H1 (cell line): ENCODE results near the gene HSPB1. TPM values are rescaled to one million over a fixed set of nuclear protein-coding genes. Genes with fewer than 3 reads are reported as not detected.
A peak's percentile ranks its signal among the peaks of the same experiment; 100 is the strongest.

ENCODE experiments used
- CTCF ChIA-PET: fragments of 300-600 bp; sonication (Branson Sonifier 250); formaldehyde crosslinking; loops from one replicate; lab custom pipeline; 2021; ENCODE audit not compliant: partially characterized antibody; lab: Charles Lee
- POLR2A ChIA-PET: fragments of 300-600 bp; sonication (Branson Sonifier 250); formaldehyde crosslinking; loops from one replicate; lab custom pipeline; 2021; ENCODE audit warnings: inconsistent platforms; ENCODE audit not compliant: partially characterized antibody; lab: Charles Lee
- DNase-seq, 2 experiments: peaks; one replicate each; pipeline versions ENCODE4 v3.0.0 to v3.0.0-alpha.2; 2010 to 2022; ENCODE audit warnings: low spot score in 2 of 2, low read depth in 1 of 2, mixed read lengths in 1 of 2
- FAIRE-seq: peaks from 2 replicates; lab custom pipeline; 2011; peaks lifted over from hg19 to GRCh38; lab: Jason Lieb, UNC
- H2AFZ ChIP-seq: 2 replicates; pipeline ENCODE4 v1.8.1; 2012; ENCODE audit warnings: low read length, inconsistent platforms
- H2AK5ac ChIP-seq: 2 replicates; pipeline ENCODE4 v1.6.1; 2013; ENCODE audit warnings: low read depth, low read length
- H2BK120ac ChIP-seq: replicated peaks from 2 replicates; pipeline ENCODE3; 2013; ENCODE audit warnings: low read depth, low read length, inconsistent platforms
- H2BK12ac ChIP-seq: 2 replicates; pipeline ENCODE4 v1.6.1; 2013; ENCODE audit warnings: low read depth, low read length
- H2BK15ac ChIP-seq: 2 replicates; pipeline ENCODE4 v1.6.1; 2013; ENCODE audit warnings: low read length
- H2BK20ac ChIP-seq: 2 replicates; pipeline ENCODE4 v1.6.1; 2013; ENCODE audit warnings: low read length
- H2BK5ac ChIP-seq: 2 replicates; pipeline ENCODE4 v1.6.1; 2013; ENCODE audit warnings: low read depth, low read length
- H3K14ac ChIP-seq: 2 replicates; pipeline ENCODE4 v1.6.1; 2013; ENCODE audit warnings: inconsistent platforms; ENCODE audit not compliant: insufficient read length
- H3K18ac ChIP-seq: 2 replicates; pipeline ENCODE4 v1.6.1; 2013; ENCODE audit warnings: low read length; ENCODE audit errors: extremely low read depth
- H3K23ac ChIP-seq: 2 replicates; pipeline ENCODE4 v1.6.1; 2013; ENCODE audit warnings: inconsistent platforms; ENCODE audit not compliant: insufficient read length
- H3K23me2 ChIP-seq: 2 replicates; pipeline ENCODE4 v1.6.1; 2013; ENCODE audit warnings: low read depth, low read length
- H3K27ac ChIP-seq: 2 replicates; pipeline ENCODE4 v1.6.1; 2011; ENCODE audit warnings: low read depth, low read length, inconsistent platforms
- H3K27me3 ChIP-seq, 4 experiments: replicated peaks in 1 of 4; 1 replicate in 1 of 4; 2 replicates in 3 of 4; pipeline versions ENCODE4 v1.6.1 to v1.8.1; 2011 to 2013; ENCODE audit warnings: low read length in 3 of 4, mild to moderate bottlenecking in 3 of 4, inconsistent platforms in 2 of 4, mixed read lengths in 2 of 4, moderate library complexity in 1 of 4; ENCODE audit not compliant: control insufficient read depth in 3 of 4, insufficient read depth in 3 of 4; ENCODE audit errors: extremely low read depth in 1 of 4
- H3K36me3 ChIP-seq, 4 experiments: 2 replicates each; pipeline versions ENCODE4 v1.6.1 to v1.8.1; 2011 to 2013; ENCODE audit warnings: mild to moderate bottlenecking in 4 of 4, low read length in 3 of 4, moderate library complexity in 2 of 4, control low read depth in 1 of 4, inconsistent platforms in 1 of 4; ENCODE audit not compliant: insufficient read depth in 4 of 4, control insufficient read depth in 2 of 4
- H3K4ac ChIP-seq: replicated peaks from 2 replicates; pipeline ENCODE3; 2013; ENCODE audit warnings: low read length, low read depth, mixed read lengths, inconsistent platforms; ENCODE audit not compliant: insufficient read length
- H3K4me1 ChIP-seq, 4 experiments: replicated peaks in 1 of 4; 1 replicate in 1 of 4; 2 replicates in 3 of 4; pipeline versions ENCODE4 v1.6.1 to v1.8.1; 2011 to 2013; ENCODE audit warnings: low read length in 3 of 4, inconsistent platforms in 2 of 4, mixed read lengths in 1 of 4; ENCODE audit not compliant: insufficient read depth in 4 of 4, control insufficient read depth in 3 of 4
- H3K4me2 ChIP-seq, 2 experiments: 2 replicates each; pipeline versions ENCODE4 v1.6.1 to v1.8.1; 2011 to 2013; ENCODE audit warnings: low read depth in 2 of 2, low read length in 2 of 2, control low read depth in 1 of 2, inconsistent platforms in 1 of 2, mild to moderate bottlenecking in 1 of 2; ENCODE audit not compliant: insufficient read depth in 1 of 2
- H3K4me3 ChIP-seq, 4 experiments: fragments of 200-600, 300-600 bp in 1 of 4; sonication (generic), shearing (Covaris generic), sonication (Bioruptor Twin) in 1 of 4; 2 replicates each; pipeline versions ENCODE4 v1.5.1 to v1.8.1; 2011 to 2016; ENCODE audit warnings: low read length in 4 of 4, low read depth in 3 of 4, control low read depth in 2 of 4, inconsistent platforms in 2 of 4, mild to moderate bottlenecking in 2 of 4, mixed read lengths in 1 of 4, moderate library complexity in 1 of 4; ENCODE audit not compliant: insufficient read depth in 2 of 4; ENCODE audit errors: extremely low read depth in 1 of 4
- H3K56ac ChIP-seq: replicated peaks from 2 replicates; pipeline ENCODE3; 2013; ENCODE audit warnings: low read depth, mild to moderate bottlenecking, mixed read lengths, low read length, inconsistent platforms; ENCODE audit not compliant: insufficient read length
- H3K79me1 ChIP-seq: 2 replicates; pipeline ENCODE4 v1.6.1; 2013; ENCODE audit warnings: low read depth, low read length, control low read depth
- H3K79me2 ChIP-seq, 2 experiments: 2 replicates each; pipeline versions ENCODE4 v1.6.1 to v1.8.1; 2012 to 2013; ENCODE audit warnings: low read length in 2 of 2, mild to moderate bottlenecking in 2 of 2, inconsistent platforms in 1 of 2; ENCODE audit not compliant: insufficient read depth in 2 of 2, control insufficient read depth in 1 of 2
- H3K9ac ChIP-seq, 4 experiments: replicated peaks in 1 of 4; 1 replicate in 1 of 4; 2 replicates in 3 of 4; pipeline versions ENCODE4 v1.6.1 to v1.8.1; 2011 to 2013; ENCODE audit warnings: low read depth in 3 of 4, low read length in 3 of 4, control low read depth in 2 of 4, mild to moderate bottlenecking in 2 of 4, moderate library complexity in 2 of 4, inconsistent platforms in 1 of 4; ENCODE audit errors: extremely low read depth in 1 of 4
- H3K9me3 ChIP-seq, 2 experiments: 2 replicates each; pipeline versions ENCODE4 v1.6.1 to v1.8.1; 2012 to 2013; ENCODE audit warnings: mild to moderate bottlenecking in 2 of 2, moderate library complexity in 2 of 2, control low read depth in 1 of 2, inconsistent platforms in 1 of 2, low read depth in 1 of 2, low read length in 1 of 2, mixed read lengths in 1 of 2; ENCODE audit not compliant: insufficient read depth in 2 of 2
- H4K20me1 ChIP-seq, 2 experiments: replicated peaks in 1 of 2; 2 replicates each; pipeline versions ENCODE3 to v1.8.1; 2011 to 2013; ENCODE audit warnings: inconsistent platforms in 2 of 2, low read length in 2 of 2, mild to moderate bottlenecking in 1 of 2; ENCODE audit not compliant: insufficient read depth in 2 of 2, control insufficient read depth in 1 of 2
- H4K5ac ChIP-seq: 2 replicates; pipeline ENCODE4 v1.6.1; 2013; ENCODE audit warnings: low read length, low read depth, mixed read lengths, inconsistent platforms; ENCODE audit not compliant: insufficient read length
- H4K8ac ChIP-seq: 2 replicates; pipeline ENCODE4 v1.8.0; 2013; ENCODE audit warnings: mild to moderate bottlenecking, moderate library complexity, low read length, inconsistent platforms; ENCODE audit not compliant: insufficient read depth; ENCODE audit errors: extremely low read depth
- H4K91ac ChIP-seq: replicated peaks from 2 replicates; pipeline ENCODE3; 2013; ENCODE audit warnings: low read length, mixed read lengths, inconsistent platforms; ENCODE audit not compliant: insufficient read length
- BCL11A ChIP-seq, 2 experiments: IDR thresholded peaks; one replicate each; pipeline ENCODE4 v1.6.1; 2011; ENCODE audit warnings: low read depth in 2 of 2, low read length in 2 of 2, mild to moderate bottlenecking in 2 of 2
- CHD1 ChIP-seq: IDR thresholded peaks from 2 replicates; pipeline ENCODE4 v1.6.1; 2012; ENCODE audit warnings: low read depth, low read length, improper control_type of control experiment
- E2F6 ChIP-seq: IDR thresholded peaks from 2 replicates; pipeline ENCODE4 v1.6.1; 2012; ENCODE audit warnings: inconsistent platforms
- POU5F1 ChIP-seq: IDR thresholded peaks from 2 replicates; pipeline ENCODE4 v1.6.1; 2011; ENCODE audit warnings: low read depth, mild to moderate bottlenecking, low read length, moderate library complexity
- TAF1 ChIP-seq: IDR thresholded peaks from 2 replicates; pipeline ENCODE4 v1.6.1; 2011; ENCODE audit warnings: mild to moderate bottlenecking, low read depth, low read length
- YY1 ChIP-seq: IDR thresholded peaks from 2 replicates; pipeline ENCODE4 v1.6.1; 2011; ENCODE audit warnings: low read depth, mild to moderate bottlenecking, low read length
- WGBS, 2 experiments: shearing (Covaris generic) in 1 of 2; methylation state at CpG; one replicate each; pipeline versions ENCODE4 v1.1.6 to v1.1.7; 2013 to 2015; ENCODE audit warnings: low lambda C conversion rate in 2 of 2, mixed read lengths in 2 of 2, inconsistent platforms in 1 of 2, low coverage in 1 of 2, missing lambda C conversion rate in 1 of 2; ENCODE audit not compliant: insufficient replicate concordance in 2 of 2, insufficient coverage in 1 of 2, insufficient read length in 1 of 2; ENCODE audit errors: extremely low coverage in 1 of 2, missing lambda C conversion rate in 1 of 2; 5-methylcytosine and 5-hydroxymethylcytosine counted together
- polyA plus RNA-seq, 7 experiments: library from polyadenylated mRNA; depleted of rRNA in 3 of 7; stranded (reverse) in 5 of 7; unstranded in 2 of 7; fragments of >200 nt in 5 of 7; fragments of 200-250 nt in 2 of 7; gene quantifications; 1 replicate in 5 of 7; 2 replicates in 1 of 7; 4 replicates in 1 of 7; pipeline versions ENCODE4 v1.2.1 to v1.2.3, GENCODE V29; 2011 to 2013; ENCODE audit warnings: missing spikeins in 2 of 7, mixed read lengths in 2 of 7
- total RNA-seq: library from RNA; stranded (reverse); fragmentation: NEBNext Ultra II Directional; extraction: Animal tissue kit (Norgen Biotek cat#: 25700); gene quantifications from 2 replicates; pipeline ENCODE4 v1.2.1, GENCODE V29; 2021

Gene HSPB1
- total and polyA plus RNA-seq, 2 of the 8 experiments (the other 6 are each of a cell fraction or from before 2014, with no cell fraction given), result 165 to 254 TPM

GRCh38 chr7:76254781-76255180 lies 47.7 kb upstream of the HSPB1 start:
- Histone ChIP-seq H2BK120ac (no peak overlapping the region), H3K36me3 (peaks cover 0 to 3% (median 0%) of the 10 kb centered on the region in 4 experiments; a peak in 2 of 8 replicates), H3K56ac (no peak overlapping the region), H3K23me2 (peaks cover 4% of the 10 kb centered on the region; the same call in 1 of the 2 replicates), H2BK12ac (no peak overlapping the region), H3K4me3 (no peak overlapping the region), H2BK15ac (peak overlapping the region; percentile 81; the same call in 1 of the 2 replicates), H2AK5ac (no peak overlapping the region), H3K4me1 (peaks cover 4 to 14% (median 7%) of the 10 kb centered on the region in 4 experiments; a peak in 6 of 7 replicates), H3K4me2 (no peak overlapping the region), H3K27ac (no peak overlapping the region), H3K9me3 (no peaks in the 10 kb centered on the region), H3K9ac (no peak overlapping the region), H2BK20ac (no peak overlapping the region), H2AFZ (no peak overlapping the region), H3K79me2 (no peaks in the 10 kb centered on the region), H4K8ac (no peak overlapping the region), H3K4ac (no peak overlapping the region), H4K5ac (no peak overlapping the region), H3K27me3 (no peaks in the 10 kb centered on the region), H2BK5ac (no peak overlapping the region), H4K20me1 (no peaks in the 10 kb centered on the region), H4K91ac (no peak overlapping the region), H3K18ac (no peak overlapping the region), H3K14ac (no peak overlapping the region), H3K79me1 (no peaks in the 10 kb centered on the region; the same call in 1 of the 2 replicates), H3K23ac (no peak overlapping the region)
- FAIRE-seq (no peak), DNase-seq (no peak)
- WGBS, 2 experiments, result 95% methylated on average over 4 of the region's 4 CpGs; no CpG with 5 or more reads in 1 of the 2 experiments
- POLR2A ChIA-PET, result interaction anchor here (0.7 to 1.7 kb wide), 9 partner anchors 8 to 207 kb away, joined by 3 to 5 read pairs (median 4); partner anchors contain the start of genes MDH2 and STYXL1
- CTCF ChIA-PET, result interaction anchor here (1.1 to 5.2 kb wide), 6 partner anchors 9 to 77 kb away, joined by 3 to 20 read pairs (median 10); partner anchors contain the start of gene SRRM3
- TF ChIP-seq TAF1, result no peak
- TF ChIP-seq E2F6, result no peak
- TF ChIP-seq CHD1, result no peak
- TF ChIP-seq BCL11A (IDR thresholded peaks at IDR 0.05; ENCODE audit: low read depth in 2 of 2, low read length in 2 of 2), result no peak
- TF ChIP-seq POU5F1, result no peak
- TF ChIP-seq YY1, result no peak
